HL-60 (cell line): ENCODE data around the gene GLI3.

Experiments used
- CTCF ChIP-seq: IDR thresholded peaks from one replicate; pipeline ENCODE4 v1.5.1; 2011; ENCODE audit warnings: low read length, control low read depth, inconsistent platforms; ENCODE audit not compliant: insufficient read depth
- POLR2AphosphoS5 ChIP-seq: IDR thresholded peaks from 2 replicates; pipeline ENCODE4 v1.6.1; 2012; ENCODE audit warnings: low read depth
- REST ChIP-seq: IDR thresholded peaks from 2 replicates; pipeline ENCODE4 v1.6.1; 2012; ENCODE audit warnings: low read depth; ENCODE audit not compliant: insufficient replicate concordance

GRCh38 chr7:42074076-42074475 lies 162.9 kb downstream of the GLI3 start:
- TF ChIP-seq CTCF (no peak), POLR2AphosphoS5 (no peak), REST (no peak)
